NT2/D1 (cell line): ENCODE data around the gene ZBTB16.
A peak's percentile ranks its signal among the peaks of the same experiment; 100 is the strongest.

ENCODE experiments used
- DNase-seq: peaks from one replicate; pipeline ENCODE4 v3.0.0-alpha.2; 2011; ENCODE audit warnings: low read depth, low spot score
- H3K27me3 ChIP-seq: 2 replicates; pipeline ENCODE4 v1.6.0; 2011; ENCODE audit warnings: mild to moderate bottlenecking; ENCODE audit not compliant: insufficient read length, insufficient read depth
- H3K36me3 ChIP-seq: 2 replicates; pipeline ENCODE4 v1.6.1; 2011; ENCODE audit warnings: mild to moderate bottlenecking, low read length, mixed read lengths; ENCODE audit not compliant: insufficient read depth, insufficient read length
- H3K4me1 ChIP-seq: 2 replicates; pipeline ENCODE4 v1.5.1; 2011; ENCODE audit not compliant: insufficient read depth, insufficient read length
- H3K4me3 ChIP-seq: 2 replicates; pipeline ENCODE4 v1.5.1; 2011; ENCODE audit warnings: low read depth; ENCODE audit not compliant: insufficient read length
- H3K9ac ChIP-seq: 2 replicates; pipeline ENCODE4 v1.6.0; 2011; ENCODE audit warnings: low read depth; ENCODE audit not compliant: insufficient read length
- H3K9me3 ChIP-seq: 2 replicates; pipeline ENCODE4 v1.5.1; 2011; ENCODE audit warnings: mild to moderate bottlenecking, low read length; ENCODE audit not compliant: insufficient read depth
- SUZ12 ChIP-seq: IDR thresholded peaks from 2 replicates; pipeline ENCODE4 v1.6.1; 2011; ENCODE audit not compliant: insufficient read length, insufficient read depth; ENCODE audit errors: extremely low read depth
- YY1 ChIP-seq: IDR thresholded peaks from 2 replicates; pipeline ENCODE4 v1.6.1; 2011; ENCODE audit not compliant: insufficient read length, insufficient read depth
- ZNF274 ChIP-seq: IDR thresholded peaks from 2 replicates; pipeline ENCODE4 v1.6.1; 2011; ENCODE audit warnings: mild to moderate bottlenecking, low read depth, low read length

The ZBTB16 gene

DNA sequence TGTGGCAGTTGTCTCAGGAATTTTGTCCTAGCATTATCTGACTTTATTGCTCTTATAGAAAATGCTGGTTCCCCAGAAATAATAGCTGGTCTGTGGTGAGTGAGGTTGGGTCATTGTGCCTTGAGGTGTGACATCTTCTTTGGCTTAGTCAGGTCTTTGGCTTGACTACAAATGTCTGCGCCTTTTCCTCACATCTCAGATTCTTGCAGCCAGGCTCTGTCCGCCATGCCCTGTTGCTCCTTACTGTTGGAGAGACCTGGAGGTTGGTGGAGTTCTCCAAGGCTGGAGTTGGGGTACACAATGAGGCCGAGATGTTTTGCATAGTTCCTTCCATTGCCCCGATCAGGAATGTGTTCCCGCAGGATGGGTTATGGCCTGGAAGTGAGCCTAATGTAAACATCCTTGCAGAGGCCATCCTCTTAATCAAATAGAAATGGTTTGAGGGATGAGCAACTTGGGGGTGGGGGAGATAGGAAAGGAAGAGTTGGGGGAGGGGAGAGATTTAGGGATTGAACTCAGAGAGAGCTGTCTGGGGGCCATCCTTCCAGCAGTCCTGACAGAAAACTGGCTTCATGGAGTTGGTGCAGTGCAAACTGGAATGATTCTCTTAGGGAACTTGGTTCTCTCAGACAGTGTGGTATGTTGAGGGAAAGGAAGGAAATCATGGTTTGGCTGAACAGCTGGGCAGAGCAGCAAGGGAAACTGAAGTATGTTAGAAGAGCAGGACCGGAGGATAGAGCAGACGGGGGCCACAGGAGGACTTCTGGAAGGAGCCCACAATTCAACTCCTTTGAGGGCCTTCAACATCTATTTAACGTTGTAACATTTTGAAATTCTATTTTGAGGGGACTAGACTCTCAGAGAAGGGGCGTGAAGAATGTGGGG is 49.9 kb downstream of the ZBTB16 start:
- H3K36me3 ChIP-seq, result no peaks in the 10 kb centered on the region
- no peak overlapping the region for H3K4me3 ChIP-seq
- no peak for TF ChIP-seq ZNF274
- no peaks in the 10 kb centered on the region for H3K9me3 ChIP-seq
- H3K4me1 ChIP-seq, result no peaks in the 10 kb centered on the region
- DNase-seq, result no peak
- H3K27me3 ChIP-seq, result no peaks in the 10 kb centered on the region
- H3K9ac ChIP-seq, result no peak overlapping the region

DNA sequence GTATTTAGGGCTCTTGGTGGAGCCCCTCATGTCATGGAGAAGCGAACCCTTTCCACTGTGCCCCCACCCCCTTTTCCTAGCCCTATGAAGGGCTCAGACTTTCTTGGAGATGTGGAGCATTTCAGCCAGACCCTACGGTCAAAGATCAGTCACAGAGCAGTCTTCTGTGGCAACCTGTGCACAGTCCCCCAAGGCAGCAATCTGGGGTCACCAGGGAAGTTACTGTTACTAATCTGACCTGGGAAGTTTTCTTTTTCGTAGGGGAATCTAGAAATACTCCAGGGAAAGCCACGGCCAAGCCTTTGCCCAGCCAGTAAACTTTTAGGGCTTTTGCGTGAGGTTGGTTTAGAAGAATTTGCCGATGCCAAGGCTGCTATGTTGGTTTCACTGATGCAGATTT is 50.6 kb downstream of the ZBTB16 start:
- Histone ChIP-seq H3K9ac (no peak overlapping the region), H3K4me1 (no peaks in the 10 kb centered on the region), H3K9me3 (no peaks in the 10 kb centered on the region), H3K36me3 (no peaks in the 10 kb centered on the region), H3K4me3 (no peak overlapping the region), H3K27me3 (no peaks in the 10 kb centered on the region)
- no peak for DNase-seq
- TF ChIP-seq YY1, result no peak
- TF ChIP-seq ZNF274, result no peak
- TF ChIP-seq SUZ12, result no peak

DNA sequence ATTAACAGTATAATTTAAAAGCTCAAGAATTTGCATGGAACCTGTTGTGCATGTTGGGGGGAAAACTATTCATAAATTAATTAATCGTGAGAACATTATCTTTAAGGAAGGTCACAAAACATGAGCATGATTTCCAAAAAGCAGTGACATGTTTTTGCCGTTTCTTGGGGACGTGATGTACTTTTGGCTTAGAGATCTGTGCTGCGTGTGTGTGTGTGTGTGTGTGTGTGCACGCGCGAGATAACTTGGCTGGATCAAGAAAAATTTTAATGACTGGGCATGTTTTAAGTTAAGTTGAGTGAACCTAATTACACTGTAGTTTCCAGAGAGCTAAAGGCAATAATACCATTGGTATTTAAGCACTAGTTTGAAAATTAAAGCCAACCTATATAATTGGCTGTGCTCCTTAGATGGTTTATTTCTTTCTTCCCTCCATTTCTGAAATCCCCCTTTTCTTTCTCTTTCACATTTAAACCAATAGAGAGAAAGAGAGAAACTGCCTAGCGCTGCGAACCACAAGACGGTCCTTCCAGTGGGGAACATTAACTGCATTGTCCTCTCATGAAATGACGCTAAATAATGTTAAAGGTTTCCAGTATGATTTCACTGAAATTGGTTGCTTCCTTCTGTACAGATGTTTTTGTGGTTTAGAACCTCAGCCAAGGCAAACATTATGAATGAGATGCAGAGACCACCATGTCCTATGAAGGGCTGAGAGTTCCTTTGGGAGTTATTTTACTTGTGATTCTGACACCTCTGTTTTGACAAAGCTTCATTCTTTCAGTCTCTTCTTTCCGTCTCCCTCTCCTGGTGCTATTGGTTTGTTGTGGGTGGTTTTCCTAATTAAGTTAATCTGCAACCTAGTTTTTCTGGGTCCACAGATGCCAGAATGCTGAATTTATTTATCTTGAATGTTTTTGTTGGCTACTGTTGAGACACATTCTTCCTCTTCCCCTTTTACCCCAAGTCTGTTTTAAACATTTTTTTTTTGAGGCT is 51.7 kb downstream of the ZBTB16 start:
- TF ChIP-seq YY1, result no peak
- no peak for TF ChIP-seq ZNF274
- no peak for TF ChIP-seq SUZ12
- Histone ChIP-seq H3K9me3 (no peaks in the 10 kb centered on the region), H3K4me3 (no peak overlapping the region), H3K9ac (no peak overlapping the region), H3K27me3 (no peaks in the 10 kb centered on the region), H3K36me3 (no peaks in the 10 kb centered on the region), H3K4me1 (no peaks in the 10 kb centered on the region)
- no peak for DNase-seq

DNA sequence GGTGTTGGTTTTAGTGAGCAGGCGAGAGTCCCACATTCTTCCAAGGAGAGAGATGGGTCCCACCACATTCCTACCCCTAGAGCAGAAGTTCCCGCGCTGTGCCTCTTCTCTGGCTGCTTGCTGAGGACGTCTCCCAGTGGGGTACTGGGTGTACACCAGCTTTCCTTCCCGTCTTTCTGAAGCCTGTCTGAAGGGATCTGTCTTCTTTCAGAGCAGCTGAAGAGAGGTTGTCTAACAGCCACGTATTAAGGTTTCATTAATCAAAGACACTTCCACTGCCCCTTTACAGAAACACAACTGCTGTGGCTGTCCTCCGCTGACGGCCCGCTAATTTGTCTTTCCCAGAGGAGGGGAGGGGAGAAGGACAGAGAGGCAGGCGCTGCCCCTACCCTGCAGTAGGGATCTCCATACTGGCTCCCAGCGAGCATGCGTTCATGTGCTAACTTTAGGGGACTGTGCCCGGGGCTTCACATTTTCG is 56.0 kb downstream of the ZBTB16 start:
- TF ChIP-seq SUZ12, result no peak
- TF ChIP-seq ZNF274, result no peak
- TF ChIP-seq YY1, result no peak
- Histone ChIP-seq H3K36me3 (no peaks in the 10 kb centered on the region), H3K9ac (no peak overlapping the region), H3K4me3 (no peak overlapping the region), H3K4me1 (no peaks in the 10 kb centered on the region), H3K9me3 (no peaks in the 10 kb centered on the region), H3K27me3 (no peaks in the 10 kb centered on the region)
- peak; percentile 27 for DNase-seq

DNA sequence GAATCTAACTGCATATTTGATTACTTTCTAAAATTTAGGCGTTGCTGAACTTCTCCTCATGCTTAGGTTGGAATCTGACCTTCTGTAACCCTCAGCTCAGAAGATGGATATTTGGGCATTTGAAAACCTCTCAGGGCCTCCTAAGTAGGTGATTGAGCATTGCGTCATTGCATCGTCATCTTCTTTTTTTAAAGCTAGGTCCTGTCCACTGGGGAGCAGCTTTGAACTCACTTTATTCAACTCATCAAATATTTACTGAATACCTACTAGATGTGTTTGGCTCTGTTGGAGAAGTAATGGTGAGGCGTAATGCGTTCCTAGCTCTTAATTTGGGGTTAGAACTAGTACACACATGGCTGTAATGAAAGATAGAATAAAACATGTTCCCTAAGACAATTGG is 56.8 kb downstream of the ZBTB16 start:
- no peak for TF ChIP-seq ZNF274
- TF ChIP-seq YY1, result no peak
- no peak for TF ChIP-seq SUZ12
- Histone ChIP-seq H3K27me3 (no peaks in the 10 kb centered on the region), H3K4me3 (no peak overlapping the region)

DNA sequence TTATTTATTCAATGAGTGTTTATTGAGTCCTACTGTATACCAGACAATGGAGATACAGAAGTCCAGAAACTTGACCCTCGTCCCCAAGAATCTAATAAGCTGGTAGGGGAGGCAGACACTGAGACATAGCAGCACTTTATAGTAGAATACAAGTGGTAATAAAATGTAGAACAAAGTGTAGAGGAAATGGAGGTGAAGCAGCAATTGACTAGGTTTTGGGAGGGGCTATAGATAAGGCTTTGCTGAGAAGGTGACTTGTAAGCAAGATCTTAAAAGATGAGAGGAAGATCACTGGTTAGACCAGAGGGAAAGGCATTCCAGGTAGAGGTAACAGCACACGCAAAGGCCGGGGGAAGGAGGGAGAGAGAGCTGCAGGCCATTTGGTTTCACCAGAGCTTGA is 57.3 kb downstream of the ZBTB16 start:
- Histone ChIP-seq H3K27me3 (no peaks in the 10 kb centered on the region), H3K36me3 (no peaks in the 10 kb centered on the region), H3K9ac (no peak overlapping the region), H3K4me3 (no peak overlapping the region), H3K4me1 (no peaks in the 10 kb centered on the region), H3K9me3 (no peaks in the 10 kb centered on the region)
- DNase-seq, result no peak
- no peak for TF ChIP-seq ZNF274
- no peak for TF ChIP-seq YY1
- no peak for TF ChIP-seq SUZ12

More for the DNA sequence above, 56.8 kb downstream of the ZBTB16 start:
- Histone ChIP-seq H3K9ac (no peak overlapping the region), H3K9me3 (no peaks in the 10 kb centered on the region), H3K36me3 (no peaks in the 10 kb centered on the region), H3K4me1 (no peaks in the 10 kb centered on the region)
- DNase-seq, result no peak

DNA sequence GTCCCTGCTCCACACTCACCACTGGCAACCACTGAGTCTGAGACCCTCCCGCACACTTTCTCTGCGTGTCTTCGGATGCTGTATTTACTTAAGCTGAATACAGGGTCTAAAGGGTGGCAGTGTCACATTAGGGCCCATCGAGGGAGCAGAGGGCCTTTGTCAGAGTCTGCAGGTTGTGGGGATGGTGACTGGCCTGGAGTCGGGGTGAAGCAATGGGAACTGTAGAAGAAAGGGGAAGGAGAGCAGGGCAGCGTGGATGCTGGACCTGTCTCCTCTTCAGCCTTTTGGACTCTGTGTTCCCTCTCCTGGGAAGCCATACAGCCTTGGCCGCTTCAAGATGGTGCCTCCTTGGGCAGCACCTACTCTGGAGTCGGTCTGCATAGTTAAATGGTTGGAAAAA is 61.1 kb downstream of the ZBTB16 start:
- Histone ChIP-seq H3K27me3 (no peaks in the 10 kb centered on the region), H3K9me3 (no peaks in the 10 kb centered on the region), H3K4me1 (no peaks in the 10 kb centered on the region), H3K4me3 (no peak overlapping the region), H3K36me3 (no peaks in the 10 kb centered on the region), H3K9ac (no peak overlapping the region)
- no peak for TF ChIP-seq YY1
- no peak for TF ChIP-seq ZNF274
- TF ChIP-seq SUZ12, result no peak
- DNase-seq, result no peak
